Activated naive CD4-positive, alpha-beta T cell treated with anti-CD3 and anti-CD28 coated beads, Interleukin-2, amount 10 ng/mL, durations not matched to agents 7 days and 5 days (primary cell): Measurements from ENCODE around the gene NPSR1.

Experiments used
- CTCF ChIA-PET: fragments of 350-600 bp; sonication (Branson Sonifier 250); formaldehyde crosslinking; loops from one replicate; lab custom pipeline; 2021; ENCODE audit warnings: antibody characterized with exemption; lab: Charles Lee
- DNase-seq: peaks from one replicate; pipeline ENCODE4 v3.0.0-alpha.2; 2020
- H3K27ac Mint-ChIP-seq: one replicate; pipeline ENCODE4 v1.8.0; 2021; ENCODE audit warnings: mild to moderate bottlenecking, moderate library complexity, mixed read lengths
- H3K27me3 Mint-ChIP-seq: one replicate; pipeline ENCODE4 v1.8.0; 2021; ENCODE audit warnings: mild to moderate bottlenecking, mixed read lengths
- H3K36me3 Mint-ChIP-seq: one replicate; pipeline ENCODE4 v1.8.0; 2021; ENCODE audit warnings: mixed read lengths
- H3K4me1 Mint-ChIP-seq: one replicate; pipeline ENCODE4 v1.8.0; 2021; ENCODE audit warnings: mixed read lengths
- H3K4me3 Mint-ChIP-seq: one replicate; pipeline ENCODE4 v1.8.0; 2021; ENCODE audit warnings: mild to moderate bottlenecking, moderate library complexity, mixed read lengths
- H3K9me3 Mint-ChIP-seq: one replicate; pipeline ENCODE4 v1.8.0; 2021; ENCODE audit warnings: mixed read lengths

Gene NPSR1

GRCh38 chr7:34739651-34740300 lies 81.8 kb downstream of the NPSR1 start:
- H3K4me3 Mint-ChIP-seq: no peak overlapping the region
- no peaks in the 10 kb centered on the region for H3K36me3 Mint-ChIP-seq
- H3K27ac Mint-ChIP-seq: no peak overlapping the region
- DNase-seq: no peak
- H3K9me3 Mint-ChIP-seq: no peaks in the 10 kb centered on the region
- H3K27me3 Mint-ChIP-seq: peaks cover 19% of the 10 kb centered on the region
- CTCF ChIA-PET: no interaction called here
- no peaks in the 10 kb centered on the region for H3K4me1 Mint-ChIP-seq

DNA sequence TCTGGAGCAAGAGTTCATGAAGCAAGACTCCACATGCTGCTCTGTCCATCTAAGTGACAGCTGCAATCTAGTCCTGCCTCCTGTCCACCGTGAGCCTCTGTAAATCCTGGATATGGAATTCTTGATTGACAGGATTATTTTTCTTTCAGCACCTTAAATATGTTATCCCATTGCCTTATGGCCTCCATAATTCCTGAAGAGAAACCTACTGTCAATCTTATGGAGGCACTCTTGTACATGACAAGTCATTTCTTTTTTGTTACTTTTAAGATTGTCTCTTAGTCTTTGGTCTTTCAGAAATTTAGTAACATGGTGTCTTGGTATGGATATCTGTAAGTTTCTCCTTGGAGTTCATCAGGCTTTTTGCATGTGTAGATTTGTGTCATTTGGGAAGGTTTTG lies 82.8 kb downstream of the NPSR1 start:
- Mint-ChIP-seq H3K4me3 (no peak overlapping the region), H3K27me3 (peaks cover 19% of the 10 kb centered on the region), H3K9me3 (no peaks in the 10 kb centered on the region), H3K27ac (no peak overlapping the region), H3K4me1 (no peaks in the 10 kb centered on the region), H3K36me3 (no peaks in the 10 kb centered on the region)
- CTCF ChIA-PET: no interaction called here
- DNase-seq: no peak

- CTCF ChIA-PET: no interaction called here
- Mint-ChIP-seq H3K27ac (no peak overlapping the region), H3K4me3 (no peak overlapping the region), H3K4me1 (no peaks in the 10 kb centered on the region), H3K27me3 (no peaks in the 10 kb centered on the region), H3K36me3 (no peaks in the 10 kb centered on the region), H3K9me3 (no peaks in the 10 kb centered on the region)
- no peak for DNase-seq
Measured at GRCh38 chr7:34747176-34747781, 89.3 kb downstream of the NPSR1 start.

- Mint-ChIP-seq H3K4me3 (no peak overlapping the region), H3K4me1 (no peaks in the 10 kb centered on the region), H3K36me3 (no peaks in the 10 kb centered on the region), H3K9me3 (no peaks in the 10 kb centered on the region), H3K27me3 (no peaks in the 10 kb centered on the region), H3K27ac (no peak overlapping the region)
- CTCF ChIA-PET: no interaction called here
- DNase-seq: no peak
Measured at GRCh38 chr7:34747867-34748727, 90.1 kb downstream of the NPSR1 start.

DNA sequence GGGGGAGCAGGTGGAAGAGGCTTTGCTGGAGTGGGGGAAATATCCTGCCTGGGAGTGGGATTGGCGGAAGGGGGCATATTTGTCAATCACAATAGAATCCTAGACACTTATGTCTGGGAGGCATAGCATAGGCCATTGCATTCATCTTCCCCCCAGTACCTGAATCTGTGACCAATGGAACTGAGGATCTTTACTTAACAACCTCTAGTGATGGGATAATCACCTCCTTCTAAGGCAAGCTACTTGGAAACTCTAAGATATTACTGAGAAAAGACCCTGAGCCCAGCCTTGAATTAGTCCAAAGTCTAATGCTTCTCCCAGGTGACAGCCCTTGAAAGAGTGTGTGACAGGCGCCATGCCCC lies 90.7 kb downstream of the NPSR1 start:
- H3K36me3 Mint-ChIP-seq: no peaks in the 10 kb centered on the region

DNA sequence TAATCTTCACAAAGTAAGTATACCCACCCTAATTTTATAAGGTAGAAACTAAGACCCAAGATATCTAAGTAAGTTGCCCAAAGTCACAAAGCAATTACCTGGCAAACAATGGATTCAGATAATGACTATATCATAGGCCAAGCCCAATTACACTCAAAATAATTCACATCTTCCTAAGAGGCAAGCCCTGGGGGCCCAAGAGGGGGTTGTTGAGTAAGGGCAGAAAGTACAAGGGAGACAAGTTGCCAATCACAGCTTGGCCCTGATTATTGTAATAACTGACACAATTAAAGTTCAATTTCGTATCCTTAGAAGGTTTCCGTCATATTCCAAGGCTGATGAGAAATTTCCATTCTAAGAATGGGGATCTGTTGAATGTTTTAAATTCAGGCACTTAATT lies 91.4 kb downstream of the NPSR1 start:
- no peaks in the 10 kb centered on the region for H3K4me1 Mint-ChIP-seq
- H3K9me3 Mint-ChIP-seq: no peaks in the 10 kb centered on the region
- CTCF ChIA-PET: no interaction called here
- H3K27me3 Mint-ChIP-seq: no peaks in the 10 kb centered on the region
- no peak overlapping the region for H3K4me3 Mint-ChIP-seq
- DNase-seq: no peak
- no peaks in the 10 kb centered on the region for H3K36me3 Mint-ChIP-seq
- H3K27ac Mint-ChIP-seq: no peak overlapping the region

More for the DNA sequence above, 90.7 kb downstream of the NPSR1 start:
- H3K9me3 Mint-ChIP-seq: no peaks in the 10 kb centered on the region
- H3K27me3 Mint-ChIP-seq: no peaks in the 10 kb centered on the region
- H3K4me3 Mint-ChIP-seq: no peak overlapping the region
- CTCF ChIA-PET: no interaction called here
- H3K4me1 Mint-ChIP-seq: no peaks in the 10 kb centered on the region
- no peak overlapping the region for H3K27ac Mint-ChIP-seq
- no peak for DNase-seq

GRCh38 chr7:34750209-34750608 lies 92.2 kb downstream of the NPSR1 start:
- H3K27ac Mint-ChIP-seq: no peak overlapping the region
- H3K36me3 Mint-ChIP-seq: no peaks in the 10 kb centered on the region
- no peaks in the 10 kb centered on the region for H3K9me3 Mint-ChIP-seq
- CTCF ChIA-PET: no interaction called here
- DNase-seq: no peak
- H3K4me3 Mint-ChIP-seq: no peak overlapping the region
- H3K27me3 Mint-ChIP-seq: no peaks in the 10 kb centered on the region
- H3K4me1 Mint-ChIP-seq: no peaks in the 10 kb centered on the region

DNA sequence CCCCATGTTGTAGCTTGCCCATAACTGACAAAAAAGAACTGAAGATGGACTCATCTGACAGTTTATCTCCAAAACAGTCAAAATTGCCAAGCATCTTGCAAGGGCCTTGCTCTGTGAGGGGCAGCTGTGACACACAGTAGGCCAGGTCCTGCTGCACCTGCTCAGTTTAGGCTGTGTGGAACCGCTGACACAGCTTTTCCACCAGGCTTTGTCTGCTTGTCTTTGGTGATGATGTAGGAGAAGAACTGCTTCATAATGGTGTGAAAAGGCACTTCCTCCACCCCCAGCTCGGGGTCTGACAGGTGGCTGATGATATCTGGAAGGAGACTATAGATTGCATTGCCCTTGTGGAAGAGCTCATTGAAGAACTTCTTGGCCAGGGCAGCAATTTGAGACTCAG lies 92.6 kb downstream of the NPSR1 start:
- H3K27me3 Mint-ChIP-seq: no peaks in the 10 kb centered on the region
- CTCF ChIA-PET: no interaction called here
- no peaks in the 10 kb centered on the region for H3K4me1 Mint-ChIP-seq
- no peaks in the 10 kb centered on the region for H3K9me3 Mint-ChIP-seq
- no peak overlapping the region for H3K27ac Mint-ChIP-seq
- no peaks in the 10 kb centered on the region for H3K36me3 Mint-ChIP-seq
- H3K4me3 Mint-ChIP-seq: no peak overlapping the region
- no peak for DNase-seq

DNA sequence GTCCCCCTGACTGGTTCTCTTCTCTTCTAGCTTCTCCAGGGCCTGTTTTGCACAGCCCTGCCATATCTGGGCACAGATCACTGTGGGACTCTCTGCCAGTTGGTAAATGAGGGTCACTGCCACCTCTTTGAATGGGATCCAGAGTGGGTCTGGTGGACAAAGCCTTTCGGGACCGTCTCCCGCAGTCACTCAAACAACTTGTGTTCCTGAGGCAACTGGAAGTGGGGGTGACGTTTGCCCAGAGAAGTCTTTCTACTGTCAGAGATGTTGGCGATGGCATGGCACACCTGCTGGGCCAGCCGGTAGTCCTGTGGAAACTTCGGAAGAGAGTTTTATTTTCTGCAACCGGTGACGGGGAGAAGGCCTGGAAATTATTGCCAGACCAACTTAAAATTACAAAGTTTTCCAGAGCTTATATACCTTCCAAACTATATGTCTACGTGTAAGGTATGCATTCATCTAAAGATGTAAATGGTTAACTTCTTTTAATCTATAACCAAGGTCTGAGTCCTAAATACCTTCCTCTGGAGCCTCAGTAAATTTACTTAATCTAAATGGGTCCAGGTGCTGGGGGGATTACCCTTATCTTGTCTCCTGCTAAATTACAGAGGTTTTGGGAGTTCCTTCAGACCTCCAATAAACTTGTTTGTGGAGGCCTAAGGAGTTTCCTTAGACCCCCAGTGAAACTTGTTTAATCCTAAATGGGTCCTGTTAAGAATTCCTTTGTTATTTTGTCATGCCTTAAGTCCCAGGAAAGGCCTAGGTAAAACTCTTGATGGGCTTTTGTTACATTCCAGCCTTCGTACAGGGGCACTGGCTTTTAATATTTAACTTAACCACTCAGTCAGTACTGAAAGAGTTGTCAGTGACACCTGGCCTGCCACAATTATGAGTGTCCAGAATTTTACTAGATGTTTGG lies 94.0 kb downstream of the NPSR1 start:
- no peak for DNase-seq
- no peaks in the 10 kb centered on the region for H3K27me3 Mint-ChIP-seq
- no peak overlapping the region for H3K4me3 Mint-ChIP-seq
- CTCF ChIA-PET: no interaction called here
- no peaks in the 10 kb centered on the region for H3K36me3 Mint-ChIP-seq
- no peak overlapping the region for H3K27ac Mint-ChIP-seq
- no peaks in the 10 kb centered on the region for H3K4me1 Mint-ChIP-seq
- no peaks in the 10 kb centered on the region for H3K9me3 Mint-ChIP-seq

GRCh38 chr7:34752929-34753328 lies 94.9 kb downstream of the NPSR1 start:
- Mint-ChIP-seq H3K4me3 (no peak overlapping the region), H3K9me3 (no peaks in the 10 kb centered on the region), H3K4me1 (no peaks in the 10 kb centered on the region), H3K36me3 (no peaks in the 10 kb centered on the region), H3K27me3 (no peaks in the 10 kb centered on the region), H3K27ac (no peak overlapping the region)
- no peak for DNase-seq
- CTCF ChIA-PET: no interaction called here

- H3K27ac Mint-ChIP-seq: no peak overlapping the region
- H3K36me3 Mint-ChIP-seq: no peaks in the 10 kb centered on the region
- no peak overlapping the region for H3K4me3 Mint-ChIP-seq
- no peak for DNase-seq
- no peaks in the 10 kb centered on the region for H3K9me3 Mint-ChIP-seq
- CTCF ChIA-PET: interaction anchor here (0.7 kb wide), 1 partner anchor 938 kb away, joined by 4 read pairs; no protein-coding TSS in a partner anchor
- no peaks in the 10 kb centered on the region for H3K27me3 Mint-ChIP-seq
- H3K4me1 Mint-ChIP-seq: no peaks in the 10 kb centered on the region
Measured at GRCh38 chr7:34755008-34755407, 97.0 kb downstream of the NPSR1 start.

DNA sequence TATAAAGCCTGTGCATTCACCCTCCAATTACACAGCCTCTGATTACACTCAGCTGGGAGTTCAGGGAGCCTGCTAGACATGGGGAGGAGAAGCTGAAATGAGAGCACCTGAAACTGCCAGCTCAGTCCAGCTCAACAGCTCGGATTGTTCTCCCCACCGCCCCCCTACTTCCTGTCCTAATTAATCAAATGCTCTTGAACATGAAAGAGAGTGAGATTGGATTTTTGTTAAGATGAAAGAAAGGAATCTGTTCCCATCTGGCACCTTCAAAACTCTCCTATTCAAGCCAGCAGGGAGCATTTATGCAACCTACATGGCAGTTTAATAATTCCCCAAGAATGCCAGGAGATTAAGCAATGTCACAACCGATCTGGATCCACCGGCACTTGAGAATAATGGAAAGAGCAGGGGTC lies 98.0 kb downstream of the NPSR1 start:
- H3K4me1 Mint-ChIP-seq: no peaks in the 10 kb centered on the region
- no peak overlapping the region for H3K27ac Mint-ChIP-seq
- H3K27me3 Mint-ChIP-seq: no peaks in the 10 kb centered on the region
- no peaks in the 10 kb centered on the region for H3K36me3 Mint-ChIP-seq
- CTCF ChIA-PET: no interaction called here
- no peak overlapping the region for H3K4me3 Mint-ChIP-seq
- DNase-seq: no peak
- H3K9me3 Mint-ChIP-seq: no peaks in the 10 kb centered on the region

DNA sequence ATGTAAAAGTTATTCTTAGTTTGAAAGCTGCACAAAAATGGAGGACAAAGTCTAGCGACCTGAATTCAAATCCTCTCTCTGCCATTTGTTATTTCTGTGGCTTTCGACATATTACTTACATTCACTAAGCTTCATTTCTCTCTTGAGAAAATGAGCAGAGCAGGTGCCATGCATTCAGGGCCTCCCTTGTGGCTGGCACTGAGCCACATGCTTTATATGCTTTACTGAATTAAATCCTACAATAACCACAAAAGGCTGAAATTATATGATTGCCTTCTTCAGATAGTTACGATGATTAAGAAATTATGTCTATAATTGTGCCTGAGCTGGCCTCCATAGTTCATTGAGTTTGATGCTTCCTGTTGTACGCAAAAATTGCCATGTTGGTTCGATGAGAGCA lies 98.7 kb downstream of the NPSR1 start:
- Mint-ChIP-seq H3K4me1 (no peaks in the 10 kb centered on the region), H3K27me3 (no peaks in the 10 kb centered on the region), H3K4me3 (no peak overlapping the region), H3K36me3 (no peaks in the 10 kb centered on the region), H3K9me3 (no peaks in the 10 kb centered on the region), H3K27ac (no peak overlapping the region)
- CTCF ChIA-PET: no interaction called here
- no peak for DNase-seq

- no peaks in the 10 kb centered on the region for H3K4me1 Mint-ChIP-seq
- no peak overlapping the region for H3K4me3 Mint-ChIP-seq
- no peaks in the 10 kb centered on the region for H3K36me3 Mint-ChIP-seq
- H3K27ac Mint-ChIP-seq: no peak overlapping the region
- H3K9me3 Mint-ChIP-seq: no peaks in the 10 kb centered on the region
- CTCF ChIA-PET: no interaction called here
- DNase-seq: no peak
- H3K27me3 Mint-ChIP-seq: no peaks in the 10 kb centered on the region
Measured at GRCh38 chr7:34757570-34758110, 99.6 kb downstream of the NPSR1 start.
